GM18907 (cell line): ENCODE data around the gene NGFR.

Experiments used
- ATAC-seq: cut with Tn5 transposase; IDR thresholded peaks from one replicate; pipeline ENCODE4 v1.9.1; 2021; ENCODE audit warnings: mild to moderate bottlenecking, moderate library complexity; ENCODE audit not compliant: unreplicated experiment

Gene NGFR

GRCh38 chr17:49514071-49514721, 19.1 kb downstream of the NGFR start:
- no peak for ATAC-seq

- peak; percentile 81 for ATAC-seq
These were observed 20.2 kb downstream of the NGFR start for GRCh38 chr17:49515196-49515770.

DNA sequence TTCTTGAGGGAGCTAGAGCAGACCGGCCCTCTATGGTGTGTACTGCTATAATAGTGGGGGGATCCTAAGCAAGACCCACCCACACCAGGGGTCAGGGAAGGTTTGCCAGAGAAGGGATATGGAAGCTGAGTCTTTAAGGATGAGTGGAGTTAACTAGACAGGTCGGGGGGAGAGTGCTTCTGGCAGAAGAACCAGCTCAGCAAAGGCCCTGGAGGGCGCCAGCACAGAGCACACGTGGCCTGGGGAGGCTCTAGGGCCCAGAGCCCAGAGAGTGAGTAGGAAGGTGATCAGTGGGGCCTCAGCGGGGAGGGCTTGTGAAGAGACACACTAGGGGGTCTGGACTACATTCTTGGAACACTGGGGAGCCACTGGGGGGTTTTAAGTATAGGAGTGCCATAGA, 21.1 kb downstream of the NGFR start:
- ATAC-seq: no peak

- ATAC-seq: no peak
These were observed 23.4 kb downstream of the NGFR start for GRCh38 chr17:49518346-49519078.

GRCh38 chr17:49519781-49520180, 24.7 kb downstream of the NGFR start:
- no peak for ATAC-seq

GRCh38 chr17:49520386-49521087, 25.4 kb downstream of the NGFR start:
- ATAC-seq: no peak

GRCh38 chr17:49521088-49521450, 26.0 kb downstream of the NGFR start:
- no peak for ATAC-seq

DNA sequence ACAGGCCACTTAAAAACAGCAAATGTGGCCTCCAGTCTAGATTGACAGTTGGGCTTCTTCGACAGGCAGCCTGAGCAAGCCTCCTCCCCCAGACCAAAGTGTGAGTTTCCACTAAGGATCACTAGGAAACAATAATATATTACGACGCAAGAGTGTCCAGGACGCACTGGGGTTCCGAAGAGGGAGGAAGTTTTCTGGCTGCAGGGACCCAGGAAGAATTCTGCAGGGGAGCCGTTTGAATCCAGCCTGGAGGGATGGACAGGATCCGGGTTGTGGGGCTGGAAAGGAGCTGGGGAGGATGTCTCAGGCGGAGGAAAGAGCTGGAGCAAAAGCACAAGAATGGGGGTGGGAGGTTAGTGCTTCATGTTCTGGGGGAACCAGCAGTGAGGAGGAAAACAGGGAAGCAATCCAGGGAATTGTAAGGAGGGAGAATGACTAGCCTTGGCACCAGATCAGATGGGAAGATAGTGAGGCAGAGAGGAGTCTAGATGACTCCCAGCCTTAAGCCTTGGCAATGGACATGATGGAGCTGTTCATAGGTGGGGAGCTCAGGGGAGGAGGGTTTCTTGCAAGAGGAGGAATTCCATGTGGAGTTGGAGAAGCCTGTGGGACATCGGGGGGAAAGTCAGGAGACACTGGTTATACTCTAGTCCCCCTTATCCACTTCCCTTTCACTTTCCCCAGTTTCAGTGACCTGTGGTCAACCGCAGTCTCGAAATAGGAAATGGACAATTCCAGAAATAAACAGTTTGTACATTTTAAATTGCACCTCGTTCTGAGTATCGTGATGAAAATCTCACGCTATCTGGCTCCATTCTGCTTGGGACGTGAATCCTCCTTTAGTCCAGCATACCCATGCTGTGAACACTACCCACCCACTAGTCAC, 26.6 kb downstream of the NGFR start:
- no peak for ATAC-seq

GRCh38 chr17:49522357-49522890, 27.3 kb downstream of the NGFR start:
- ATAC-seq: no peak

GRCh38 chr17:49523196-49523595, 28.1 kb downstream of the NGFR start:
- ATAC-seq: no peak

- no peak for ATAC-seq
These were observed 28.8 kb downstream of the NGFR start for GRCh38 chr17:49523706-49524472.

DNA sequence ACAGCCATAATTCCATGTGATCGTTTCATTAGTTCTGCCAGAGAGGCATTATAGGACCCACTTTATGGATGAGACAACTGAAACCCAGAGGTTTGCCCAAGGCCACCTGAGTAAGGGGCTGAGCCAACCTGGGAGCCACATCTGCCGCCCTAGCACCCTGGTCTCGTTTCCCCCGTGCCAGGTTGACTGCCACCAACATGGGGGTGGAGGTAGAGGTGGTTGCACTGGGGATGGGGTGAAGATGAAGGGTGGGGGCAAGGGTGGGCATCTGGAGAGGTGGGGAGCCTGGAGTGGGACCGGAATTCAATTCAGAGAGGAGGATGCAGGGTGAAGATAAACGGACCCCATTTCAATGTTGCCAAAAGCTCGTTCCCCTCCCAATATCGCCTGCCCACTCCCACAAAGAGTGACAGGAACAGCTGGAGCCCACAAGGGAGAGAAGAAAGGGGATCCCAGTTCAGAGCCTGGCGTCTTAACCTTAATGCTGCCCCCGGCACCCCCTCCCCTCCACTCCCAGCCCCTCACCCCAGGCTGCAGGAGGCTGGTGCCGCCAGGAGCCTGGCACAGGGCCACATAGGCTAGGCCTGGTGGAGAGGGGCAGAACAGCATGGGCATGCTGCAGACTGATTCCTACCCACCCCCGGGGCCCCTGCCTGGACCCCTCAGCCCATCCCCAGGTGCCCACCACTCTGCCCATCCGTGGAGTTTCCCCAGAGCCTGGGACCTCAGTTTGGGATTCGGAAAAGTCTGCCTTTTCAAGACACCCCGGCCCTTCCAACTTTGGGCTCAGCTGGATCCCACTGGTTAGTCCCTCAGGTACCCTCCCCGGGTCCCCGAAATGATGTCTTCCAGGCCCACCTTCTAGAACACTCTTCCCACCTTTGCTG, 29.6 kb downstream of the NGFR start:
- no peak for ATAC-seq

DNA sequence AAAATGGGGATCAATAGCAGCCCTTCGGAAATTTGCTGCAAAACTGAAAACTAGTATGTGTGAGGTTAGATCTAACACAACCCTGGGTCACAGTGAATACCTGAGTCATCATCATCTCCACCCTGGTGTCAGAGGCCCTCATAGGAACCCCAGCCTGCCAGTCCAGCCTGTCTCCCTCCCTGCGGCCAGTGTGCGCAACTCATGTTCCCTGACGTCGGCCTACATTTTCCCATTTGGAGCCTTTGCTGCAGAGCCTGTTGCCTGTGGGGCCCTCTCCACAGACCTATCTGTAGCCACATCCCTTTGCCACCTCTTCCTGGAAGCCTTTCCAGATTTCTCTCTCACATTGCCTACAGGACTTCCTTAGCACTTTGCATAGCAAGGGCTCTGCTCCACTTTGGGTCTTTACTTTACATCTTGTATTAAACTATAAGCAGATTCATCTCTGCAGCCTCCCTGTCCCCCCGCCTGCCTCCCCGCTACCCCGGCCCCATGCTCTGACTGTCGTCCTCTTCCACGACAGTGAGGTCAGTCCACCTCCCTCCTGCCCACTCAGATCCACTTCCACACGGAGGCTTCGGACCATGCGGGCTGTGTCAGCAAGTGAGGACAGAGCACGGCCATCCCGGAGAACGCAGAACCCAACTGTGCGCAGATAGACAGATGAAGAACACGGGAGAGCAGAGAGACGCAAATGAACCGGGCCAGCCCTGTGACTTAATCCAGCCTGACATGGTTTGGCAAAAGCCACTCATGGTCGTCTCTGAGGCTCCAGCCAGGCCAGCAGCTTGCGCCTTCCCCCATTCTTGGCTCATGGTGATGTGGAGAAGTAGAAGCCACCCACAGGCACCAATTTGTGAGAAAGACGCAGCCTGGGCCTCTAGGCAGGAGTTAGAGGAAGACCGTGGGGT, 31.0 kb downstream of the NGFR start:
- no peak for ATAC-seq

- ATAC-seq: no peak
These were observed 33.0 kb downstream of the NGFR start for GRCh38 chr17:49527927-49528651.

GRCh38 chr17:49528966-49529365, 33.9 kb downstream of the NGFR start:
- no peak for ATAC-seq

GRCh38 chr17:49530118-49530517, 35.0 kb downstream of the NGFR start:
- ATAC-seq: no peak

GRCh38 chr17:49543860-49544259, 48.8 kb downstream of the NGFR start:
- no peak for ATAC-seq
